GM12864 (cell line): ENCODE measurements around the gene NUP42.
"Not testable (repeated sequence)": the region's sequence is repeated elsewhere in the genome, so short reads cannot be mapped to it uniquely, and the experiment has no call there.

ENCODE experiments used
- DNase-seq: peaks from one replicate; pipeline ENCODE4 v3.0.0-alpha.2; 2011; ENCODE audit warnings: low read depth
- H3K4me3 ChIP-seq: 2 replicates; pipeline ENCODE4 v1.5.1; 2011; ENCODE audit warnings: mild to moderate bottlenecking, low read depth, low read length, control low read depth
- CTCF ChIP-seq: IDR thresholded peaks from 2 replicates; pipeline ENCODE4 v1.5.1; 2011; ENCODE audit warnings: low read depth, mild to moderate bottlenecking, moderate library complexity, low read length, control low read depth, inconsistent platforms; ENCODE audit errors: missing control alignments

The NUP42 gene

GRCh38 chr7:23216021-23216420 lies 34.2 kb downstream of the NUP42 start:
- no peak overlapping the region for H3K4me3 ChIP-seq
- DNase-seq: no peak
- no peak for TF ChIP-seq CTCF

GRCh38 chr7:23218196-23218595 lies 36.3 kb downstream of the NUP42 start:
- TF ChIP-seq CTCF: no peak

DNA sequence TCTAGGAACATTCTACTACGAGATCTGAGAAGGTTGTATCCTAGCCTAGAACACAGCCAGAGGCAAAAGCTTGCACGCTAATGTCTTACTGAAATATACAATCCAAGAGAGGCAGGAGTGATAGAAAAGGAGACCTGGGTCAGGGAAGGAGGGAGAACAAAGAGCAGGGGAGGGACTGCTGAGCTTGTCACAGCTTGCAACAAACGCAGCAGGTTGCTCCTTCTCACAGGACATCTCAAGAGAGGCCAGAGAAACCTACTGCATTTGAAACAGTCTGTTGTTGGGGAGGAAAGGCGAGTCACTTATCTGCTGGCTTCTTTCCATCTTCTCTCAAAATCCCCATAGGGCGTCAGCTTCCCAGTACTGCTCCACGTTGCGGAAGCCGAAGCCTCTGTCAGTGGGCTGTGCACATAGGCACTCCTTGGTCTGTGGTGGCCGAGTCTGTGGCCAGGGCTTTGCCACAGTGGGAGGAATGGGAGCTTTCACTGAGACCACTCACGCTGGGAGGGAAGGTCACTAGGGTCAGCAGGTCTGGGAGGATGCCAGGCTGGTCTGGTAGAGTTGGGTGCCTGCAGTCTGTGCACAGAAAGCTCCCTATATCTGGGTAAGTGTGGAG lies 39.0 kb downstream of the NUP42 start:
- no peak for DNase-seq
- no peak for TF ChIP-seq CTCF
- no peak overlapping the region for H3K4me3 ChIP-seq

More at GRCh38 chr7:23218196-23218595, 36.3 kb downstream of the NUP42 start:
- no peak for DNase-seq
- H3K4me3 ChIP-seq: no peak overlapping the region

DNA sequence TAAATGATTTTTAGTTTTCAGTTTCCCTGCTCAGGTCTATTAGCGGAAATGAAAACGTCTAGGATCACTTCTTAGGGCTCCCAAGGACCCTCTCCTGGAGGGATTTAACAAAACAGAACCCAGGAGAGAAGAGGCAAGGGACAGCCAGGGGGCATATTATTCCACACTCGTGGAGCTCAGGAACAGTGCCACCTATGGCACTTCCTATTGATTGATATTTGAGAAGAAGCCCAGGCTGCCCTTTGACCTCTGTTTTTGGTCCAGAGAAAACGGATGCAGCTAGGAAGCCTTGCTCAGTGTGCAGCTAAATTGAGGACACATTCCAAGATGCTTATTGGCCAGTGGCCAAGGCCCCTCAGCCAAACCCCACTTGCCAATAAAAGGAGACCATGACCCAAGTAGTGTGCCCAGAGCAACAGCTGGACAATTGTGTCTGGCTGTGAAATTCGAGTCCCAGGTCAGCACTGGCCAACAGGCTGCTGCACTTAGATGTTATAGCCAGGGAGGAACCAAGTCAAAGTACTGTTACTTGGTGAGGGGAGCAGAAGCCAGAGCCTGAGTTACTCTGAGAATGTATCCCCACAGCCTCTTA lies 40.7 kb downstream of the NUP42 start:
- DNase-seq: no peak
- no peak for TF ChIP-seq CTCF
- no peak overlapping the region for H3K4me3 ChIP-seq

DNA sequence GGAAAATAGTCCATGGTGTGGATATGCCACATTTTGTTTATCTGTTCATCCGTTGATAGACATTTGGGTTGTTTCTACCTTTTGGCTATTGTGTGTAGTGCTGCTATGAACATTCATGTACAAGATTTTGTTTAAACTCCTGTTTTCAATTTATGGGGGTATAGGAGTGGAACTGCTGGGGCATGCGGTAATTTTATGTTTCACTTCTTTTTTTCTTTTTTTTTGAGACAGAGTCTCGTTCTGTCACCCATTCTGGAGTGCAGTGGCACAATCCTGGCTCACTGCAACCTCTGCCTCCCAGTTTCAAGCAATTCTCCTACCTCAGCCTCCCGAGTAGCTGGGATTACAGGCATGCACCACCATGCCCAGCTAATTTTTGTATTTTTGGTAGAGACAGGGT lies 42.5 kb downstream of the NUP42 start:
- not testable (repeated sequence) for DNase-seq, H3K4me3 ChIP-seq

- H3K4me3 ChIP-seq: no peak overlapping the region
- no peak for TF ChIP-seq CTCF
- DNase-seq: no peak
Observed at GRCh38 chr7:23226844-23227450, 45.1 kb downstream of the NUP42 start.

DNA sequence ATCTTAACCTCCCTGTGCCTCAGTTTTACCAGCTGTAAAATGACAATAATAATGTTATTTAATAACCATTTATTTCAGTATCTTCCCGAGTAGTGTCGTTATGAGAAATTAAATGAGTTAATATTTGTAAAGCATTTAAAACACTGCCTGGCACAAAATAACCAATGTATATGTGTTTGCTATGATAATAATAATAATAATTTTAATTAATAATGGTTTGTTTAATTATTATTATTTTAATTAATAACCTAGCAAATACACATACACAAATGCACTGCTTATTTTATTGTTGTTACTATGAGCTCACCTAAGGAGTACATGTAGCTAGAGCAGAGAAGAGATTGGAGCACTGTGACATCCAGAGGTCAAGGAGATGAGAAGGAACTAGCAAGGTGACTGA lies 46.6 kb downstream of the NUP42 start:
- no peak overlapping the region for H3K4me3 ChIP-seq
- no peak for TF ChIP-seq CTCF
- no peak for DNase-seq
